HepG2 (cell line): ENCODE data around the gene SRSF3. TPM values are rescaled to one million over a fixed set of nuclear protein-coding genes. Genes with fewer than 3 reads are reported as not detected.

Experiments used
- ARNT2 ChIP-seq: sonication (generic); formaldehyde crosslinking; IDR thresholded peaks from 2 replicates; pipeline ENCODE4 v1.8.0; 2022; ENCODE audit warnings: mild to moderate bottlenecking, low read depth, missing genetic modification reagents, moderate library complexity
- ATAD3A ChIP-seq: sonication (generic); formaldehyde crosslinking; IDR thresholded peaks from 2 replicates; pipeline ENCODE4 v1.4.0; 2020; ENCODE audit warnings: missing genetic modification reagents
- BORCS8-MEF2B ChIP-seq: sonication (generic); formaldehyde crosslinking; IDR thresholded peaks from 2 replicates; pipeline ENCODE4 v1.8.0; 2022; ENCODE audit warnings: mild to moderate bottlenecking, missing genetic modification reagents
- EZH2 ChIP-seq: conservative IDR thresholded peaks from 2 replicates; pipeline ENCODE4 v1.6.1; 2012; ENCODE audit warnings: mild to moderate bottlenecking, low read depth, low read length, moderate library complexity
- GATAD2A ChIP-seq: IDR thresholded peaks from 2 replicates; pipeline ENCODE4 v1.6.1; 2016
- HMGA1 ChIP-seq: sonication (generic); formaldehyde crosslinking; conservative IDR thresholded peaks from 2 replicates; pipeline ENCODE4 v1.4.0; 2020; ENCODE audit warnings: missing genetic modification reagents
- IRF2 ChIP-seq: IDR thresholded peaks from 2 replicates; pipeline ENCODE4 v1.6.1; 2018; ENCODE audit warnings: missing genetic modification reagents, missing compliant biosample characterization
- KAT7 ChIP-seq: IDR thresholded peaks from 2 replicates; pipeline ENCODE4 v1.6.1; 2018; ENCODE audit warnings: borderline replicate concordance, missing compliant biosample characterization
- NCOA2 ChIP-seq: sonication (generic); formaldehyde crosslinking; IDR thresholded peaks from 2 replicates; pipeline ENCODE4 v1.8.0; 2022; ENCODE audit warnings: inconsistent platforms
- PHF21A ChIP-seq: sonication (generic); formaldehyde crosslinking; IDR thresholded peaks from 2 replicates; pipeline ENCODE4 v1.5.0; 2020; ENCODE audit warnings: mild to moderate bottlenecking, missing genetic modification reagents
- SNAPC2 ChIP-seq: sonication (generic); formaldehyde crosslinking; IDR thresholded peaks from 2 replicates; pipeline ENCODE4 v1.8.1; 2022; ENCODE audit warnings: mild to moderate bottlenecking, missing genetic modification reagents
- THAP11 ChIP-seq: IDR thresholded peaks from 2 replicates; pipeline ENCODE4 v1.6.1; 2016; ENCODE audit warnings: missing biosample characterization, missing genetic modification reagents
- ZBTB3 ChIP-seq: sonication (generic); formaldehyde crosslinking; IDR thresholded peaks from 2 replicates; pipeline ENCODE4 v1.4.0; 2020; ENCODE audit warnings: low read depth, mild to moderate bottlenecking, moderate library complexity, missing genetic modification reagents, borderline replicate concordance
- ZNF546 ChIP-seq: sonication (generic); formaldehyde crosslinking; conservative IDR thresholded peaks from 2 replicates; pipeline ENCODE4 v1.8.1; 2023; ENCODE audit warnings: mild to moderate bottlenecking, missing genetic modification reagents
- ZNF577 ChIP-seq: sonication (generic); formaldehyde crosslinking; IDR thresholded peaks from 2 replicates; pipeline ENCODE4 v1.4.0; 2020; ENCODE audit warnings: mild to moderate bottlenecking, low read depth, missing genetic modification reagents, borderline replicate concordance
- ZNF776 ChIP-seq: sonication (generic); formaldehyde crosslinking; IDR thresholded peaks from 2 replicates; pipeline ENCODE4 v1.4.0; 2020; ENCODE audit warnings: mild to moderate bottlenecking, missing genetic modification reagents
- ZSCAN9 ChIP-seq: IDR thresholded peaks from 2 replicates; pipeline ENCODE4 v1.6.1; 2016; ENCODE audit warnings: borderline replicate concordance
- polyA plus RNA-seq, 8 experiments: library from polyadenylated mRNA; depleted of rRNA in 3 of 8; stranded (reverse) in 7 of 8; unstranded in 1 of 8; fragments of >200 nt; fragmentation: Illumina TruSeq in 4 of 8; extraction: Trizol in 4 of 8; gene quantifications; 2 replicates each; pipeline versions ENCODE4 v1.2.1 to v1.2.3, GENCODE V29; 2011 to 2016; ENCODE audit warnings: low read depth in 4 of 8, missing spikeins in 1 of 8, mixed read lengths in 1 of 8; ENCODE audit not compliant: insufficient read depth in 1 of 8
- total RNA-seq, 5 experiments: library from RNA; depleted of rRNA; stranded (reverse); fragments of >200 nt; fragmentation: Illumina TruSeq; extraction: Trizol; gene quantifications; 2 replicates each; pipeline ENCODE4 v1.2.3, GENCODE V29; 2016; ENCODE audit warnings: low read depth in 1 of 5
- TF ChIP-seq, protein P1 (sequence below): sonication (generic); formaldehyde crosslinking; IDR thresholded peaks from 2 replicates; pipeline ENCODE4 v1.5.0; 2020; ENCODE audit warnings: missing genetic modification reagents
- TF ChIP-seq, protein P2 (sequence below): sonication (generic); formaldehyde crosslinking; IDR thresholded peaks from 2 replicates; pipeline ENCODE4 v1.4.0; 2020; ENCODE audit warnings: missing genetic modification reagents
- TF ChIP-seq, protein P3 (sequence below): IDR thresholded peaks from 2 replicates; pipeline ENCODE4 v1.6.1; 2016; ENCODE audit warnings: mild to moderate bottlenecking
- TF ChIP-seq, protein P4 (sequence below): IDR thresholded peaks from 2 replicates; pipeline ENCODE4 v1.6.1; 2016; ENCODE audit warnings: low read depth, borderline replicate concordance
- TF ChIP-seq, protein P5 (sequence below): sonication (generic); formaldehyde crosslinking; IDR thresholded peaks from 2 replicates; pipeline ENCODE4 v1.8.1; 2023; ENCODE audit warnings: mild to moderate bottlenecking, moderate library complexity, missing genetic modification reagents

Gene SRSF3
- total and polyA plus RNA-seq, 2 of the 13 experiments (the other 11 are each of a cell fraction or from before 2014, with no cell fraction given) = 206 to 684 TPM

DNA sequence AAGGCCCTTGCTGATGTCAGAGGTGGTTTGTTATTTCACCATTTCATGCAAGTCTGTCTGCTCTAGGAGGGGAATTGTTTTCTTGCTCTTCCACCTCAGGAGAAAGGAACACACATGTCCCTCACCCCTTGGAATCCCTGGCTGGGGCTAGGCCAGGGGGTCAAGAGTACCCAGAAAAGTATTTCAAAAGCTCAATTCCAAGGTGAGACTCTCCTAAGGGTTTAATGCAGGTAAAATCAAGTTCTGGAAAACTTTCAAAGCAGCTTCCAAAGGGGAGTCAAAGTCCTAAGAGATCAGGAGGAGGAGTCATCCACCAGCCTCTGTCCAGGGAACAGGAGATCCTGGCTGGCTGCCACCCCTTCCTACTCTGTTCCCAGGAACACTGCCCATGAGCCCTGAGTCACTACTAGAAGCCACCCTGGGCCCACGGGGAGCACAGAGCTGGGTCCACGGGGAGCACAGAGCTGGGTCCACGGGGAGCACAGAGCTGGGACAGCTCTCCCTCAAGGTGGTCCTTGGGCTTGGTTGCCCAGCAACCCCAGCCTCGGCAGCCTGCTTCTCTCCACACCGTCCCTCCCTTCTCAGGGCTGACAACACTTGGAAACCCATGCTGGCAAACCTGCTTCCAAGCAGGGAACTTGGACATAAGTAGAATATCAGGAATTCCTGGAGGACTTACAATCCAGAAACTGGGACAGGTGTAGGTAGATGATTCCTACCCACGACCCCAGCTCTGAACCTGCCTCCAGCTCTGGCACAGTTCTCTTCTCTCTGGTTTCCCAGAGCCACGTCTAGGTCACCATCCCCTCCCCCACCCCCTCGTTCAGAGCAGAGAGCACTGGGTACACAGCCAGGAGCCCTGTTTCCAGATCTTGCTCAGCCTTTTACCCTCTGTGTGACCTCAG, 49.0 kb downstream of the SRSF3 start (continued):
- TF ChIP-seq, protein P1, sequence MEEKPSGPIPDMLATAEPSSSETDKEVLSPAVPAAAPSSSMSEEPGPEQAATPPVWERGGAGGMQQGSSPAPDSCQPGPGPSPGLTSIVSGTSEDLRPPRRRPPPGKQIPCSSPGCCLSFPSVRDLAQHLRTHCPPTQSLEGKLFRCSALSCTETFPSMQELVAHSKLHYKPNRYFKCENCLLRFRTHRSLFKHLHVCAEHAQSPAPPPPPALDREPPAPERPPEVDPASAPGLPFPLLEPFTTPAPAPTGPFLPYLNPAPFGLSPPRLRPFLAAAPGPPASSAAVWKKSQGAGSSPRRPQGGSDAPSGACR (CRISPR knock-in tag) = 0 out of 2 replicates have a peak, but pooled peaks have one; percentile 68
- TF ChIP-seq EZH2 (no peak), ZBTB3 (CRISPR knock-in tag) (no peak), HMGA1 (CRISPR knock-in tag) (no peak), NCOA2 (CRISPR knock-in tag) (0 out of 2 replicates have a peak, but pooled peaks have one; percentile 22), ATAD3A (no peak), ARNT2 (CRISPR knock-in tag) (no peak), ZNF776 (CRISPR knock-in tag) (0 out of 2 replicates have a peak, but pooled peaks have one; percentile 37), IRF2 (peak; percentile 64; the same call in 1 of the 2 replicates), THAP11 (CRISPR knock-in tag) (peak; percentile 54; the same call in 1 of the 2 replicates), ZNF546 (no peak), BORCS8-MEF2B (0 out of 2 replicates have a peak, but pooled peaks have one; percentile 35), ZSCAN9 (CRISPR knock-in tag) (peak; percentile 12; the same call in 1 of the 2 replicates), GATAD2A (CRISPR knock-in tag) (peak; percentile 86), ZNF577 (CRISPR knock-in tag) (no peak), KAT7 (peak; percentile 79; the same call in 1 of the 2 replicates), SNAPC2 (peak; percentile 28; the same call in 1 of the 2 replicates), PHF21A (peak; percentile 69; the same call in 1 of the 2 replicates)
- TF ChIP-seq, protein P2, sequence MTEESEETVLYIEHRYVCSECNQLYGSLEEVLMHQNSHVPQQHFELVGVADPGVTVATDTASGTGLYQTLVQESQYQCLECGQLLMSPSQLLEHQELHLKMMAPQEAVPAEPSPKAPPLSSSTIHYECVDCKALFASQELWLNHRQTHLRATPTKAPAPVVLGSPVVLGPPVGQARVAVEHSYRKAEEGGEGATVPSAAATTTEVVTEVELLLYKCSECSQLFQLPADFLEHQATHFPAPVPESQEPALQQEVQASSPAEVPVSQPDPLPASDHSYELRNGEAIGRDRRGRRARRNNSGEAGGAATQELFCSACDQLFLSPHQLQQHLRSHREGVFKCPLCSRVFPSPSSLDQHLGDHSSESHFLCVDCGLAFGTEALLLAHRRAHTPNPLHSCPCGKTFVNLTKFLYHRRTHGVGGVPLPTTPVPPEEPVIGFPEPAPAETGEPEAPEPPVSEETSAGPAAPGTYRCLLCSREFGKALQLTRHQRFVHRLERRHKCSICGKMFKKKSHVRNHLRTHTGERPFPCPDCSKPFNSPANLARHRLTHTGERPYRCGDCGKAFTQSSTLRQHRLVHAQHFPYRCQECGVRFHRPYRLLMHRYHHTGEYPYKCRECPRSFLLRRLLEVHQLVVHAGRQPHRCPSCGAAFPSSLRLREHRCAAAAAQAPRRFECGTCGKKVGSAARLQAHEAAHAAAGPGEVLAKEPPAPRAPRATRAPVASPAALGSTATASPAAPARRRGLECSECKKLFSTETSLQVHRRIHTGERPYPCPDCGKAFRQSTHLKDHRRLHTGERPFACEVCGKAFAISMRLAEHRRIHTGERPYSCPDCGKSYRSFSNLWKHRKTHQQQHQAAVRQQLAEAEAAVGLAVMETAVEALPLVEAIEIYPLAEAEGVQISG (CRISPR knock-in tag) = no peak
- TF ChIP-seq, protein P3, sequence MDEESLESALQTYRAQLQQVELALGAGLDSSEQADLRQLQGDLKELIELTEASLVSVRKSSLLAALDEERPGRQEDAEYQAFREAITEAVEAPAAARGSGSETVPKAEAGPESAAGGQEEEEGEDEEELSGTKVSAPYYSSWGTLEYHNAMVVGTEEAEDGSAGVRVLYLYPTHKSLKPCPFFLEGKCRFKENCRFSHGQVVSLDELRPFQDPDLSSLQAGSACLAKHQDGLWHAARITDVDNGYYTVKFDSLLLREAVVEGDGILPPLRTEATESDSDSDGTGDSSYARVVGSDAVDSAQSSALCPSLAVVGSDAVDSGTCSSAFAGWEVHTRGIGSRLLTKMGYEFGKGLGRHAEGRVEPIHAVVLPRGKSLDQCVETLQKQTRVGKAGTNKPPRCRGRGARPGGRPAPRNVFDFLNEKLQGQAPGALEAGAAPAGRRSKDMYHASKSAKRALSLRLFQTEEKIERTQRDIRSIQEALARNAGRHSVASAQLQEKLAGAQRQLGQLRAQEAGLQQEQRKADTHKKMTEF (CRISPR knock-in tag) = peak; percentile 70; the same call in 1 of the 2 replicates
- TF ChIP-seq, protein P4, sequence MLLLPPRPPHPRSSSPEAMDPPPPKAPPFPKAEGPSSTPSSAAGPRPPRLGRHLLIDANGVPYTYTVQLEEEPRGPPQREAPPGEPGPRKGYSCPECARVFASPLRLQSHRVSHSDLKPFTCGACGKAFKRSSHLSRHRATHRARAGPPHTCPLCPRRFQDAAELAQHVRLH (CRISPR knock-in tag) = peak; percentile 47; the same call in 1 of the 2 replicates
- TF ChIP-seq, protein P5, sequence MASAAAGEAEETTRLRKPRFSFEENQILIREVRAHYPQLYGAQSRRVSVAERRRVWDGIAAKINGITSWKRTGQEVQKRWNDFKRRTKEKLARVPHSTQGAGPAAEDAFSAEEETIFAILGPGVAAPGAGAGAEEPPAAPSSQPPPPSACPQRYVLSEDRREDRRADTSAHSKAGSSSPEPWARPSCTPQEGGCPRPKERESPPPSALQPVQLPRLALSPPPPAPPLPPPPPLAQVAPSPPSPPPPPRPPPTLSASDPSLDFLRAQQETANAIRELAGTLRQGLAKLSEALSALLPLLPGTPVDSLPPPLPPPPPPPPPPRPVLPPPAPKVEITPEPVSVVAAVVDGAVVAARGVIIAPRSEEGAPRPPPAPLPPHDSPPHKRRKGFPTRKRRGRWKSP (CRISPR knock-in tag) = 0 out of 2 replicates have a peak, but pooled peaks have one; percentile 65
